GM18511 (cell line): Measurements from ENCODE around the gene TRPM7.
"Not testable (repeated sequence)": the region's sequence is repeated elsewhere in the genome, so short reads cannot be mapped to it uniquely, and the experiment has no call there.

Experiments used
- ATAC-seq: cut with Tn5 transposase; IDR thresholded peaks from one replicate; pipeline ENCODE4 v1.9.1; 2021; ENCODE audit warnings: mild to moderate bottlenecking, moderate library complexity; ENCODE audit not compliant: unreplicated experiment

TRPM7 gene

DNA sequence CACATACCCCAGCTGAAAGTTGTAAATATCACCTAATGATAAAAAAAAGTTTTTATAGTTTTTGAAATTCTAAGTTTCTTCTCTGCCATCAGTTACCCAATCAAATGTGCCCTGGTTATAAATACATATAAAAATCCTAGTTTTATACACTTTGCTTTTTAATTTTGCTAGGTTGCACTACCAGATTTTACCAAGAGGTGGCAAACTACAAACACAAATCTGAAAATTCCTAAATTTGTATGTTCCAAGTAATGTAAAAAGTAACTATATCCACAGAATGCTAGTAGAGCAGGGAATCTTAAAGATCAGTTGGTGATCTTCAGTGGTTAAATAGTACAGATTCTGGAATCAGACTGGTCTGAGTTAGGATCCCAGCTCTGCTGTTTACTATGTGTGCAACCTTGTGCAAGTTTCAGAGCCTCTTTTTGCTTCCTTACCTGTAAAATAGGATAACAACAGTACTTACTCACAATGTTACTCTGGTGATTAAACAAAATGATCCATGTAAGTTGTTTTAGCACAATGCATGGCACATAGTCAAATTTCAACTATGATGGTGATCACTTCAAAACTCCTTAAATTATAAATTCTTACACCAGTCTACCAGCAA lies 11.0 kb downstream of the TRPM7 start:
- ATAC-seq: no peak

DNA sequence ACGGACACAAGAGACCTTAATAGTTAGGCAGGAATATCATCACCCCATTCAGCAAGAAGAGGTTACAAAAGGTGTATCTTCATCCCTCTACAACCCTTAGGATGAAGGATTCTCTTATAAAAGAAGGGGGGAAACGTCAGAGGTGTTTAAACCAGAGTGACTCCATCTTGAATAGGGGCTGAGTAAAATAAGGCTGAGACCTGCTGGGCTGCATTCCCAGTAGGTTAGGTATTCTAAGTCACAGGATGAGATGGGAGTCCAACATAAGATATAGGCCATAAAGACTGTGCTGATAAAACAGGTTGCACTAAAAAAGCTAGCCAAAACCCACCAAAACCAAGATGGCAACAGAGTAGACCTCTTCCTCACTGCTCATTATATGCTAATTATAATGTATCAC lies 16.5 kb downstream of the TRPM7 start:
- ATAC-seq: no peak

DNA sequence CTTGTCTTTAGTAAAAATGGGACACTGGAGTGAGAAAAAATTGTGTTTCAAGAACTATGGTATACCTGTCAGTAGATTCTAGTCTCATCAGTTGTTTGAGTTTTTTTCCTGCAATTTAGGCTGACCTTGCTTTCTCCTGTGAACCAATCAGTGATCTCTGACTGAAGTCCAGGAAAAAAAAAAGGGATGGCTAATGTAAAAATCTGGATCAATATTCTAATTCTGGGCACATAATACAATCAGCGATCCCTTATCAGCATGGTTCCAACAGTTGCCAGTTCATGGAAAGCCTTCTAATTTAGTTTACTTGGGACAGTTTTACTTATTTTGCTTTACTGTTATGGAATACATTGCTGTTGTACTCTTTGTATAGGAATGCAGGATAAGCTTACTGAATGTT lies 17.0 kb downstream of the TRPM7 start:
- ATAC-seq: no peak

DNA sequence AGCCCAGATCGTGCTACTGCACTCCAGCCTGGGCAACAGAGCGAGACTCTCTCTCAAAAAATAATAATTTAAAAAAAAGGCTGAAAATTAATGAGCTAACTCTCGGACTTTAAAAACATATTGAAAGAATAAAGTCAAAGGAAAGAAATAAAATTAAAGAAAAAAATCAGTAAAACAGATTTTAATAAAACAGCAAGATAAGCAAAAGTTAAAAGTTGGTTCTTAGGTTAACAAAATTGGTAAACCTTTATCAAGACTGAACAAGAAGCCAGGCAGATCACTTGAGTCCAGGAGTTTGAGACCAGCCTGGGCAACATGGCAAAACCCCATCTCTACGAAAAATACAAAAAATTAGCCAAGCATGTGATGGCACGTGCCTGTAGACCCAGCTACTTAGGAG lies 20.7 kb downstream of the TRPM7 start:
- no peak for ATAC-seq

DNA sequence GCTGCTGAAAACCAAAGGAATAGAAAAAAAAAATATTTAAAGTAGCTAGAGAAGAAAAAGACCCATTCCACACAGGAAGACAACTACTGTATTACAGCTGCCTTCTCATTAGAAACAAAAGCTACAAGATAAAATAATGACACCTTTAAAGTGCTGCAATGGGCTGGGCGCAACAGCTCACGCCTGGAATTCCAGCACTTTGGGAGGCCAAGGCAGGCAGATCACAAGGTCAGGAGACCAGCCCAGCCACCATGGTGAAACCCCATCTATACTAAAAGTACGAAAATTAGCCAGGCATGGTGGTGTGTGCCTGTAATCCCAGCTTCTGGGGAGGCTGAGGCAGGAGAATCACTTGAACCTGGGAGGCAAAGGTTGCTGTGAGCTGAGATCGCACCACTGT lies 31.0 kb downstream of the TRPM7 start:
- ATAC-seq: no peak

DNA sequence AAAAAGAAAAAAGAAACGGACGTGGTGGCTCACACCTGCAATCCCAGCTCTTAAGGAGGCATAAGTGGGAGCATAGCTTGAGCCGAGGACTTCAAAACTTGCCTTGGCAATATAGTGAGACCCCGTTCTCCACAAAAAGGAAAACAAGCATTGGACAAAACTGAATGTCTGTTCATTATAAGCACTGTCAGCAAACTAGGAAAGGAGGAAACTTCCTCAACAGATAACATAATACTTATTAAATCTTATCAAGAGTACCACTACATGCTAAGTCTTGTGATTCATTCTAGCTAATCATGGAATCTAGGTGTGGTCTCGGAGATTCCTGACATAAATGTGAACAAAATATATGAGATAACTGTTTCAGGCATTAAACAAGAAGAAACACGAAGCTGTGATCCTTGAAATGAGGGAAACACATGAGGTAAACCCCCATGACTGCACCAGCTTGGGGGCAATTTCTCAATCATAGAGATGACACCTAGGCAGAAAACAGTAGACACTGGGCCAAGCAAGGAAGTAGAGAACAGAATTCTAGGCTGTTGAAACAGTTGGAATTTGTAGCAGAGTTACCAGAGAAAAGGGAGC lies 33.3 kb downstream of the TRPM7 start:
- ATAC-seq: no peak

DNA sequence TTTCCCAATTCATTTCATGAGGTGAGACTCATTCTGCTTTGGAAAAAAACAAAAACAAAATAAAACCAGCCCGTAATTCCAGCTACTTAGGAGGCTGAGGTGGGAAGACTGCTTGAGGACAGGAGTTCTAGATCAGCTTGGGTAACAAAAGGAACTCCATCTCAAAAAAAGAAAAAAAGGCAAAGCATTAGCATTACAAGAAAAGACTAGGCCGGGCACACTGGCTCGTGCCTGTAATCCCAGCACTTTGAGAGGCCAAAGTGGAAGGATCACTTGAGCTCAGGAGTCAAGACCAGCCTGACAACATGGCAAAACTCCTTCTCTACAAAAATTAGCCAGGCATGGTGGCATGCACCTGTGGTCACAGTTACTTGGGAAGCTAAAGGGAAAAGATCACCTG lies 33.9 kb downstream of the TRPM7 start:
- no peak for ATAC-seq

DNA sequence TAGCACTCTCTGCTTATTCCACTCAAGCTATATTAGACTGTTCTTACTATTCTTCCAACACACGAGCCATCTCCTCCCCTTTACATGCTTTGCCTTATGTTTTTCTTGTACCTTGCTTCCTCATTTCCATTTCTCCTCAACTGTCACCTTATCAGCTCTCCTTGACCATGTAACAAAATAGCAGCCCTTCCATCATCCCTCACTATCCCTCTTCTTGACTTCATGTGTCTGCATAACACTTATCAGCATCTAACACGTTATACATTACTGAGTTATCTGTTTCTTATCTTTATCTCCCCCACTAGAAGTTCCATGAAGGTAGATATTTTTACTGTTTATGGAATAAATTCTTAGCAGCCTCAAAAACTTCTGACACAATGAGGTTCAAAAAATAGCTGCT lies 45.3 kb downstream of the TRPM7 start:
- ATAC-seq: no peak

DNA sequence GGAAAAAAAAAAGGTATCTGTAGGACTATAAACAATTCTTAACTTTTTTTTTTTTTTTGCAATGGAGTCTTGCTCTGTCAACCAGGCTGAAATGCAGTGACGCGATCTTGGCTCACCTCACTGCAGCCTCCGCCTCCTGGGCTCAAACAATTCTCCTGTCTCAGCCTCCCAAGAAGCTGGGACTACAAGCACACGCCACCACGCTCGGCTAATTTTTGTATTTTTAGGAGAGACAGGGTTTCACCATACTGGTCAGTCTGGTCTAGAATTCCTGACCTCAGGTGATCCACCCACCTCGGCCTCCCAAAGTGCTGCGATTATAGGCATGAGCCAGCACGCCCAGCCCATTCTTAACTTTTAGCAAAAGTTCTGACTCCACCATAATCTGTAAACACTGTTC lies 50.5 kb downstream of the TRPM7 start:
- ATAC-seq: no peak

DNA sequence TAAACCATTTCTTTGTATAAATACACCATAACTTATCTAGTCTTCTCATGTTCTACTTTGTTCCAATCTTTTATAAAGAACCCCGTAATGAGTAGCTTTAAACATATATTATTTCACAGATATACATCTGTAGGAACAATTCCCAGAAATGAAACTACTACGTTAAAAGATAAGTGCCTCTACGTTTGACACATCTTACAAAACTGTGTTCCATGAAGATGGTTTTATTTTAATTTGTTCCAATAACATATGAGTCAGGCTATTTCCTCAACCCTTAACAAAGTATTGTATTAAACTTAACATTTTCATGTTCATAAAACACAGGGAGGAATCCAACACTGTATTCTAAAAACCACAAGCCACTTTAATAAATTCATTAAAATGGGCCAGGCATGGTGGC lies 52.9 kb downstream of the TRPM7 start:
- no peak for ATAC-seq

DNA sequence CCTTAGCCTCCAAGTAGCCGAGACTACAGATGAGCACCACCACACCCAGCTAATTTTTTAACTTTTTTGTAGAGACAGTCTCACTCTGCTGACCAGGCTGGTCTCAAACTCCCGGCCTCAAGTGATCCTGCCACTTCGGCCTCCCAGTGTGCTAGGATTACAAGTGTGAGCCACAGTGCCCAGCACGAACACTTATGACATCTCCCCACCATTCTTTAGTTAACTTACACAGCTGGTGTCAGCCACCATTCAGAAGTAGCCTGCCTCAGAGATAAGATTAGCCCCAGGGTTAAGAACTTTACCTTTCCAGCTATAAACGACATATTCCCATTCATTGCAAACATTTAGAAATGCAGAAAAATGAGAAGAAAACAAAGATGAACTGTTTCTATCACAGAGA lies 58.2 kb downstream of the TRPM7 start:
- no peak for ATAC-seq

DNA sequence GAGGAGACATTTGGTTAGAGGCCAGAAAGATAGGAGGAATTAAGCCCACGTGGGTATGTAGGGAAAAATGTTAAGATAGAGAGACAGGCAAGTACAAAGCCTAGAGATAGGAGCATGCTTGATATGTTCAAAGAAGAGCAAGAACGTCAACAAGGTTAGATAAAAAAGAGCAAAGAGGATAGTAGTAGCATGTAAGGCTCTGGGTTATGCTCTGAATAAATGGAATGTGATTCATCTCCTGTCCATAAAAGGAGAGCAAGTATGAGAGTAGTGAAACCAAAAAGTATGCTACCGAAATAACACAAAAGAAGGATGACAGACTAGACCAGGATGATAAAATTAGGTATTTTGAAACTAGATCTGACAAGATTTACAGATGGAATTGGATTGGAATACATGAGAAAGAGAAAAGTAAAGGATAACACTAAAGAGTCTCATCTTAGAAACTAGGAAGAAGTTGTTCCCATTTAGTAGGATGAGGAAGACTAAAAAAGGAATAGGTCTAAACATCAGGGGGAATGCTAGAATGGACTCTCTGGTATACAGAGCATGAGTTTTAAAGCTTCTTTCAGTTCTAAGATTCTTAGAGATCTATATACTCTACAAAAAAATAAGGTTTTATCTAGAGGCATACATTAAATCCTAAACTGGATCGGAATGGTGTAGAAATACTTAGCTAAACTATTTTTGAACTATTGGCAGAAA lies 59.1 kb downstream of the TRPM7 start:
- ATAC-seq: no peak

DNA sequence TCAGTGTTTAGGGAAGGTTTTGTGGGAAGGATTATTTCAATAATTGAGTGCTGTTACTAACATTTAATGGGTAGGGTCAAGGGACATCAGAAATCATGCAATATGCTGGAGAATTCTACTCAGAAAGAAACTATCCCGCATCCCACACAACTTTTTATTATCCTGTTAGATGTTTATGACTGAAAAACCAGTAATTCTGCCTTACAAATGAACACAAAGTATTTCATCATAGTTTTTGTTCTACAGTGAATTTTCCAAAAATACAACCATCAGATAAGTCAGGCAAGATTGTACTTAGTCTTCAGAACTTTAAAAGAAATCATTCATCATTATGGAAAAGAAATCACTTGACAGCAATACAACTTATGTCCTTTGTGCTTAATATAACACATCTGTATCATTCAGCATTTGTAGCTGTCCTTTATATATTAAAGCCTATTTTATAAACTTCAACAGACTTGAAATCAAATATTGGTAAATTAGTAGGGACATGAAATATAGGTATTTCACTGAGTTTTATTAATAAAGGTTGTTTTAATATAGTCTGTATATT lies 61.9 kb downstream of the TRPM7 start:
- ATAC-seq: no peak

DNA sequence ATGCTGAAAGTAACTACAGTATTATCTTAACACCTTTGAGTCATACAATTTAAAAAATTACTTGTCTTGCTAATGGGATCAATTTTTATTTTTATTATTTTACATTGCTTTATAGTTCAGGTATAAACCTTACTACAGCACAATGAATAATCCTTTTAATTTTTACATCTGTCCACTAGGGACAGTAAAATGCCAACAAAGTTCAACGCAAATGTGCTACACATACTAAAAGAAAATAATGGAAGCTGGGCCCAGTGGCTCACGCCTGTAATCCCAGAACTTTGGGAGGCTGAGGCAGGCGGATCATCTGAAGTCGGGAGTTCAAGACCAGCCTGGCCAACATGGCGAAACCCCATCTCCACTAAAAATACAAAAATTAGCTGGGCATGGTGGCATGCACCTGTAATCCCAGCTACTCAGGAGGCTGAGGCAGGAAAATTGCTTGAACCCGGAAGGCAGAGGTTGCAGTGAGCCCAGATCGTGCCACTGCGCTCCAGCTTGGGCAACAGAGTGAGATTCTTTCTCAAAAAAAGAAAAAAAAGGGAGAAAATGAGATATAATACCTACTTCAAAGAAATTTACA lies 64.1 kb downstream of the TRPM7 start:
- not testable (repeated sequence) for ATAC-seq

DNA sequence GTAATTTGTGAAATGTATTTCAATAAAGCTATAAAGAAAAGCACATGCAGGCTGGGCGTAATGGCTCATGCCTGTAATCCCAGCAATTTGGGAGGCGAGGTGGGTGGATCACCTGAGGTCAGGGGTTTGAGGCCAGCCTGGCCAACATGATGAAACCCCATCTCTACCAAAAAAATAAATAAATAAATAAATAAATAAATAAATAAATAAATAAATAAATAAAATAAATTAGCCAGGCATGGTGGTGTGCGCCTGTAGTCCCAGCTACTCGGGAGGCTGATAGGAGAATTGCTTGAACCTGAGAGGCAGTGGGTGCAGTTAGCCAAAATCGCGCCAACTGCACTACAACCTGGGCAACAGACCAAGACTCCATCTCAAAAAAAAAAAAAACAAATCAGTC lies 69.6 kb downstream of the TRPM7 start:
- not testable (repeated sequence) for ATAC-seq

DNA sequence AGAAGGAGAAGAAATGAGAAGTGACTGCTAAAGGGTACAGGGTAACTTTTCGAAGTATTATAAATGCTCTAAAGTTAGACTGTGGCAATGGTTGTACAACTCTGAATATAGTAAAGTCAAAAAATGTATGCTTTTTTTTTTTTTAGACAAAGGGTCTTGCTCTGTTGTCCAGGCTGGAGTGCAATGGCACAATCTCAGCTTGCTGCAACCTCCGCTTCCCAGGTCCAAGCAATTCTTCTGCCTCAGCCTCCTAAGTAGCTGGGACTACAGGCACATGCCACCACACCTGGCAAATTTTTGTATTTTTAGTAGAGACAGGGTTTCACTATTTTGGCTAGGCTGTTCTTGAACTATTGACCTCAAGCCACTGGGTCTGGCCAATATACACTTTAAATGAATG lies 70.0 kb downstream of the TRPM7 start:
- not testable (repeated sequence) for ATAC-seq

DNA sequence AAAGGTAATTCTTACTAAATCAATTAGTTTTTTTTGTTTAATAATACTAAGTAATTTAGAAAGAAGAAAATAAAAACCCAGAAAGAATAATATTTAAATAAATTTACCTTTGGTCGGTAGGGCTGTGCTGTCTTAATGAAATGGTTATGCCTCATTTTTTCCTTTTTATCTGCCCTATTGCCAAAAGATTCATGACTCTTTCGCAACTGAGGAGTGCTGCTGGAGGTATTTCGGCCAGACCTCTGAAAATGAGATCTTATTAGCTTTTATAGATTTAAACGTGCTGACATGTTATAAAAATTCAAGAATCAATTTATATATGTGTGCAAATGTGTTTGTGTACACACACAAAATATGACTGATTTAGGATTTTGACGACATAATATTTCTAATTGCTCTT lies 73.0 kb downstream of the TRPM7 start:
- ATAC-seq: no peak

DNA sequence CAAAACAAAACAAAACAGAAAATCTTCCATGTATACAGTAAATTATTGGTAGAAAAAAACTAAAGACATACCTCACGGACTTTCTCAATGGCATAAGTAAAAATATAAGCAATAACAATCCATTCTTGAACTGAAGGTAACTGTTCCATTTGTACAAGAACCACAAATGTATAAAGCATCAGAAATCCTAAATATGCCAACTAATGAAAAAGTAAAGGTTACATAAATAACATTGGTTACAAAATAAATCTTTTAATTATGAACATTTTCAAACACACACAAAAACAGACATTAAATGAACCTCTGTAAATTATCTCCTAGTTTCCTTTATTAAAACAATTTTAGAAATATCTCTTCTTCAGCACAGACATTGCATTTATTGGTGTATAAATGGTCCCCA lies 79.5 kb downstream of the TRPM7 start:
- ATAC-seq: no peak

DNA sequence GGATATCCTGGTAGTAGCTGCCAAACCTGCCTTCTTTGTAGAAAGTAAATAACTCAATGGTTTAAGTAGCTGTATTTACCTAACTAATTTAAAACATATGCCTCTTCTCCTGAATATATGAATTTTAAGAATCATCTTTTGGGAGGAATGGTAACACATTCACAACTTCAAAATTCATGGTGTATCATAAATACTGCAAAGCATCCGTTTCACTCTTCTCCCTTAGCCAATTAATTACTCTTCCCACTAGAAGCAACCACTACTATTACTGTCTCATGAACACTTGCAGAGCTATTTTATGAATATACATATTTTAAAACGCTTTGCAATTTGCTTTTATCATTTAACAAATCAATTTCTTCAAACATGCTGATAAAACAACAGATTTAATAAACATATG lies 81.1 kb downstream of the TRPM7 start:
- ATAC-seq: no peak

DNA sequence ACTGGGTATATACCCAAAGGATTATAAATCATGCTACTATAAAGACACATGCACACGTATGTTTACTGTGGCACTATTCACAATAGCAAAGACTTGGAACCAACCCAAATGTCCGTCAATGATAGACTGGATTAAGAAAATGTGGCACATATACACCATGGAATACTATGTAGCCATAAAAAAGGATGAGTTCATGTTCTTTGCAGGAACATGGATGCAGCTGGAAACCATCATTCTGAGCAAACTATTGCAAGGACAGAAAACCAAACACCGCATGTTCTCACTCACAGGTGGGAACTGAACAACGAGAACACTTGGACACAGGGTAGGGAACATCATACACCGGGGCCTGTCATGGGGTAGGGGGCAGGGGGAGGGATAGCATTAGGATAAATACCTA lies 84.6 kb downstream of the TRPM7 start:
- ATAC-seq: not testable (repeated sequence)

DNA sequence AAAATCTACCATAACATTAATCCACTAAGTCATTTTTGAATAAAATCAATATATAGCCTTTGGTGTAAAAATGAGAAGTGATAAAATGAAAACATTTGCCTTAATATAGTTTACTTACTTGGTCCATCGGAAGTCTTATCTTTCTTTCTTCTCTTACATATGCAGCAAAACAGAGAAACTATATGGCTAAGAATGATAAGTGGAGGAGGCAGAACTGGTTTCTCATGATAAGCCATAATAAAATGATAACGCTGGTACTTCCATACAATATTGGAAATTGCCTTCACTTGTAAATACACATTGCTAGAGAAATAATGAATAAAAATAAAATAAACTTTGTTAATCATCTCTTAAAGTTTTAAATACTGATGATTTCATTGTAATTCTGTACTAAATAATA lies 92.3 kb downstream of the TRPM7 start:
- no peak for ATAC-seq

DNA sequence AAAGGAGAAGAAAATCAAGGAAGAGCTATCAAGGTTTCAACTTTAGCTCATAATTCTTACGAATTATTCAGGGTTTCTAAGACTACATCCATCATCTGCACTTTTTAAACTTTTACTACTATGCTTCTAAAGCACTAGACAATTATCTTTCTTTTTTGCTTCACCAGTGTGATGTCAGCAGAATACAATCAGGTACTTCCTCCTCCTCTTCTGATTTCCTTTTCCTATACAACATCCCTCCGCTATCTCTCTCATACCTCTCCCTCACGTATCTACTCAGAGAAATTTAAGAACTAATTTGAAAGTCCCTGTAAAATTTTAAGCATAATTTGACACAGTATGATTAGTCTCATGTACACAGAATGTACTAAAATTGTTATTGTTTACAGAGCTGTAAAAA lies 92.8 kb downstream of the TRPM7 start:
- ATAC-seq: no peak
